HepG2 (cell line): Measurements from ENCODE around the gene VWA7. TPM values are rescaled to one million over a fixed set of nuclear protein-coding genes. Genes with fewer than 3 reads are reported as not detected.
"Not testable (repeated sequence)": the region's sequence is repeated elsewhere in the genome, so short reads cannot be mapped to it uniquely, and the experiment has no call there.

ENCODE experiments used
- ATAC-seq: fragments of 200-7000 bp; cut with Tn5 transposase; 3 replicates; pipeline ENCODE4 v1.9.1; 2020; ENCODE audit warnings: mild to moderate bottlenecking, moderate library complexity
- BruUV-seq: library from RNA; stranded (reverse); fragments of 400-500 nt; replicated peaks from 2 replicates; lab custom pipeline; 2021; lab: Mats Ljungman, UMichigan
- CTCF ChIA-PET: fragments of 300-600 bp; formaldehyde crosslinking; extraction: SDS; loops from one replicate; lab custom pipeline; 2021; ENCODE audit warnings: low total read pairs, inconsistent platforms, low intra/inter-chr PET ratio; lab: Yijun Ruan, JAX
- POLR2A ChIA-PET: fragments of 350-600 bp; sonication (Branson Sonifier 250); formaldehyde crosslinking; loops from one replicate; lab custom pipeline; 2020; ENCODE audit warnings: antibody characterized with exemption, inconsistent platforms; lab: Yijun Ruan, JAX
- DNase-seq: peaks from one replicate; pipeline ENCODE4 v3.0.0-alpha.2; 2015; ENCODE audit warnings: low spot score
- FAIRE-seq: peaks from 3 replicates; lab custom pipeline; 2011; peaks lifted over from hg19 to GRCh38; lab: Jason Lieb, UNC
- H2AFZ ChIP-seq: one replicate; pipeline ENCODE4 v1.6.1; 2011; ENCODE audit warnings: low read length, inconsistent platforms
- H3K27ac ChIP-seq: fragments of 300-600 bp; 3 replicates; pipeline ENCODE4 v1.8.0; 2011; ENCODE audit warnings: mixed run types, mild to moderate bottlenecking, mixed read lengths, low read length, inconsistent platforms; ENCODE audit not compliant: insufficient read depth; ENCODE audit errors: extremely low read length
- H3K27me3 ChIP-seq, 2 experiments: fragments of 200-600 bp in 1 of 2; 2 replicates in 1 of 2; 3 replicates in 1 of 2; pipeline versions ENCODE4 v1.6.0 to v1.8.0; 2011; ENCODE audit warnings: low read length in 2 of 2, mild to moderate bottlenecking in 2 of 2, moderate library complexity in 2 of 2, inconsistent platforms in 1 of 2; ENCODE audit not compliant: insufficient read depth in 2 of 2, control insufficient read depth in 1 of 2
- H3K36me3 ChIP-seq, 2 experiments: fragments of 200-600 bp in 1 of 2; replicated peaks in 1 of 2; 2 replicates in 1 of 2; 3 replicates in 1 of 2; pipeline versions ENCODE4 v1.5.1 to v1.8.0; 2011; ENCODE audit warnings: low read length in 2 of 2, inconsistent platforms in 1 of 2; ENCODE audit not compliant: insufficient read depth in 2 of 2, control insufficient read depth in 1 of 2
- H3K4me1 ChIP-seq: 2 replicates; pipeline ENCODE4 v1.5.1; 2012; ENCODE audit warnings: low read length, inconsistent platforms; ENCODE audit not compliant: insufficient read depth
- H3K4me2 ChIP-seq: 2 replicates; pipeline ENCODE4 v1.6.0; 2011; ENCODE audit warnings: low read depth, low read length, inconsistent platforms
- H3K4me3 ChIP-seq, 3 experiments: fragments of 200-600 bp in 1 of 3; sonication (generic), shearing (Covaris generic) in 1 of 3; replicated peaks in 1 of 3; 2 replicates each; pipeline ENCODE4 v1.5.1; 2011 to 2016; ENCODE audit warnings: low read length in 3 of 3, inconsistent platforms in 2 of 3, low read depth in 2 of 3, mild to moderate bottlenecking in 2 of 3, control low read depth in 1 of 3, mixed read lengths in 1 of 3; ENCODE audit not compliant: insufficient read depth in 1 of 3
- H3K79me2 ChIP-seq: one replicate; pipeline ENCODE4 v1.6.1; 2011; ENCODE audit warnings: low read length, inconsistent platforms; ENCODE audit not compliant: insufficient read depth
- H3K9ac ChIP-seq: 2 replicates; pipeline ENCODE4 v1.6.0; 2011; ENCODE audit warnings: mild to moderate bottlenecking, low read depth, low read length, inconsistent platforms; ENCODE audit not compliant: insufficient read depth
- H3K9me3 ChIP-seq: 2 replicates; pipeline ENCODE4 v1.5.1; 2012; ENCODE audit warnings: mild to moderate bottlenecking, low read length
- H4K20me1 ChIP-seq: 2 replicates; pipeline ENCODE4 v1.6.0; 2011; ENCODE audit warnings: inconsistent platforms, mild to moderate bottlenecking, low read length, moderate library complexity; ENCODE audit not compliant: insufficient read depth
- KLF12 ChIP-seq: sonication (generic); formaldehyde crosslinking; IDR thresholded peaks from 2 replicates; pipeline ENCODE4 v1.4.0; 2020; ENCODE audit warnings: missing genetic modification reagents, borderline replicate concordance
- PLSCR1 ChIP-seq: sonication (generic); formaldehyde crosslinking; IDR thresholded peaks from 2 replicates; pipeline ENCODE4 v1.5.0; 2020; ENCODE audit warnings: missing genetic modification reagents, mild to moderate bottlenecking, borderline replicate concordance
- RFX1 ChIP-seq: fragments of 450-650 bp; IDR thresholded peaks from 2 replicates; pipeline ENCODE4 v1.6.1; 2017
- TFAP4 ChIP-seq: sonication (generic); IDR thresholded peaks from 2 replicates; pipeline ENCODE4 v1.6.1; 2016; ENCODE audit warnings: low read depth, borderline replicate concordance
- ZNF121 ChIP-seq: sonication (generic); formaldehyde crosslinking; IDR thresholded peaks from 2 replicates; pipeline ENCODE4 v1.5.0; 2020; ENCODE audit warnings: mild to moderate bottlenecking, missing genetic modification reagents
- ZNF501 ChIP-seq: sonication (generic); formaldehyde crosslinking; IDR thresholded peaks from 2 replicates; pipeline ENCODE4 v1.5.1; 2020; ENCODE audit warnings: mild to moderate bottlenecking, moderate library complexity, missing genetic modification reagents
- ZNF574 ChIP-seq: sonication (generic); formaldehyde crosslinking; IDR thresholded peaks from 2 replicates; pipeline ENCODE4 v1.4.0; 2020; ENCODE audit warnings: missing genetic modification reagents
- ZNF770 ChIP-seq: sonication (generic); formaldehyde crosslinking; IDR thresholded peaks from 2 replicates; pipeline ENCODE4 v1.5.0; 2020; ENCODE audit warnings: mild to moderate bottlenecking, missing genetic modification reagents
- WGBS: methylation state at CpG from one replicate; pipeline ENCODE4 v1.1.6; 2017; ENCODE audit warnings: low lambda C conversion rate; 5-methylcytosine and 5-hydroxymethylcytosine counted together
- in situ Hi-C: cut with HindIII; loops from 2 replicates; pipeline ENCODE4 v1.10.0; 2017; ENCODE audit warnings: low pct_unique_long_range_greater_than_20kb; ENCODE audit not compliant: extremely low pct_ligation_motif_present
- intact Hi-C: fragments of 100-400 bp; cut with micrococcal nuclease; formaldehyde crosslinking; loops from one replicate; pipeline ENCODE4 v1.10.0; 2022; ENCODE audit not compliant: unreplicated experiment
- polyA plus RNA-seq, 8 experiments: library from polyadenylated mRNA; depleted of rRNA in 3 of 8; stranded (reverse) in 7 of 8; unstranded in 1 of 8; fragments of >200 nt; fragmentation: Illumina TruSeq in 4 of 8; extraction: Trizol in 4 of 8; gene quantifications; 2 replicates each; pipeline versions ENCODE4 v1.2.1 to v1.2.3, GENCODE V29; 2011 to 2016; ENCODE audit warnings: low read depth in 4 of 8, missing spikeins in 1 of 8, mixed read lengths in 1 of 8; ENCODE audit not compliant: insufficient read depth in 1 of 8
- total RNA-seq, 5 experiments: library from RNA; depleted of rRNA; stranded (reverse); fragments of >200 nt; fragmentation: Illumina TruSeq; extraction: Trizol; gene quantifications; 2 replicates each; pipeline ENCODE4 v1.2.3, GENCODE V29; 2016; ENCODE audit warnings: low read depth in 1 of 5

The VWA7 gene
- total and polyA plus RNA-seq, 2 of the 13 experiments (the other 11 are each of a cell fraction or from before 2014, with no cell fraction given), result 0.86 to 3.3 TPM

- H3K9ac ChIP-seq, CTCF ChIA-PET, intact Hi-C loops, H4K20me1 ChIP-seq, ATAC-seq, H3K4me3 ChIP-seq, BruUV-seq, DNase-seq, H3K4me2 ChIP-seq, H3K27me3 ChIP-seq, in situ Hi-C loops, H3K9me3 ChIP-seq, H3K27ac ChIP-seq, H2AFZ ChIP-seq, FAIRE-seq: not testable (repeated sequence)
- H3K4me1 ChIP-seq, result peaks cover 14% of the 10 kb centered on the region
- TF ChIP-seq ZNF121 (peak; percentile 66), ZNF770 (peak; percentile 61; the same call in 1 of the 2 replicates)
- H3K79me2 ChIP-seq, result peaks cover 10% of the 10 kb centered on the region
- POLR2A ChIA-PET, result interaction anchor here (0.9 to 1.4 kb wide), 2 partner anchors 26 to 61 kb away, joined by 5 read pairs; partner anchors contain the start of genes HSPA1B and NEU1
- H3K36me3 ChIP-seq, result peaks cover 0 to 20% of the 10 kb centered on the region in 2 experiments; a peak in 3 of 5 replicates
- WGBS, result 93% methylated on average over 8 of the region's 8 CpGs
Observed at GRCh38 chr6:31801031-31801927, 24.2 kb upstream of the VWA7 start.

GRCh38 chr6:31799781-31800180 lies 22.7 kb upstream of the VWA7 start:
- H3K4me2 ChIP-seq, result no peak overlapping the region
- intact Hi-C loops (no loop called here), in situ Hi-C loops (no loop called here)
- no peak overlapping the region for H3K9ac ChIP-seq
- FAIRE-seq (no peak), ATAC-seq (no peak), DNase-seq (no peak)
- 97% methylated on average over 12 of the region's 12 CpGs for WGBS
- no peaks in the 10 kb centered on the region for H4K20me1 ChIP-seq
- peaks cover 7% of the 10 kb centered on the region for H3K79me2 ChIP-seq
- H3K27me3 ChIP-seq, result no peaks in the 10 kb centered on the region; a peak in 1 of 5 replicates
- peaks cover 6% of the 10 kb centered on the region for H3K4me1 ChIP-seq
- H3K9me3 ChIP-seq, result no peaks in the 10 kb centered on the region
- ChIA-PET POLR2A (interaction anchor here (1.2 to 1.5 kb wide), 2 partner anchors 7 to 28 kb away, joined by 5 to 6 read pairs; partner anchors contain the start of genes HSPA1B and LSM2), CTCF (no interaction called here)
- no peak overlapping the region for H2AFZ ChIP-seq
- H3K36me3 ChIP-seq, result peaks cover 0 to 20% of the 10 kb centered on the region in 2 experiments; a peak in 3 of 5 replicates
- no peak overlapping the region for H3K27ac ChIP-seq
- H3K4me3 ChIP-seq, result no peak overlapping the region
- BruUV-seq, result no TSS peak
- no peak for TF ChIP-seq TFAP4
- no peak for TF ChIP-seq PLSCR1 (CRISPR knock-in tag)
- TF ChIP-seq ZNF574 (CRISPR knock-in tag), result no peak
- TF ChIP-seq ZNF501 (CRISPR knock-in tag), result no peak
- TF ChIP-seq RFX1, result no peak
- no peak for TF ChIP-seq KLF12 (CRISPR knock-in tag)
